Astrocyte (in vitro differentiated cells and primary cell): Measurements from ENCODE around the gene CLMN.

Experiments
- CTCF ChIP-seq: IDR thresholded peaks from 2 replicates; pipeline ENCODE4 v1.5.1; 2011; ENCODE audit warnings: low read depth, mild to moderate bottlenecking, inconsistent platforms, low read length, moderate library complexity; ENCODE audit not compliant: insufficient read depth
- EZH2 ChIP-seq: IDR thresholded peaks from 2 replicates; pipeline ENCODE4 v1.6.1; 2012; ENCODE audit warnings: mild to moderate bottlenecking, low read length, inconsistent platforms; ENCODE audit not compliant: insufficient read depth

GRCh38 chr14:95210699-95211098, 109.0 kb downstream of the CLMN start:
- TF ChIP-seq EZH2 (no peak), CTCF (no peak)
